Activated CD4-positive, CD25-positive, alpha-beta regulatory T cell treated with anti-CD3 and anti-CD28 coated beads, Interleukin-2, amount 50 U/mL, for 24 hours (primary cell): Measurements from ENCODE around the gene TMEM61.
"Not testable (repeated sequence)": the region's sequence is repeated elsewhere in the genome, so short reads cannot be mapped to it uniquely, and the experiment has no call there.

Experiments used
- ATAC-seq, 2 donors: fragments of 150-1000 bp; cut with Tn5 transposase; one replicate each; pipeline ENCODE4 v1.10.0; 2021; ENCODE audit warnings: mild to moderate bottlenecking in 1 of 2, moderate library complexity in 1 of 2

Gene TMEM61

DNA sequence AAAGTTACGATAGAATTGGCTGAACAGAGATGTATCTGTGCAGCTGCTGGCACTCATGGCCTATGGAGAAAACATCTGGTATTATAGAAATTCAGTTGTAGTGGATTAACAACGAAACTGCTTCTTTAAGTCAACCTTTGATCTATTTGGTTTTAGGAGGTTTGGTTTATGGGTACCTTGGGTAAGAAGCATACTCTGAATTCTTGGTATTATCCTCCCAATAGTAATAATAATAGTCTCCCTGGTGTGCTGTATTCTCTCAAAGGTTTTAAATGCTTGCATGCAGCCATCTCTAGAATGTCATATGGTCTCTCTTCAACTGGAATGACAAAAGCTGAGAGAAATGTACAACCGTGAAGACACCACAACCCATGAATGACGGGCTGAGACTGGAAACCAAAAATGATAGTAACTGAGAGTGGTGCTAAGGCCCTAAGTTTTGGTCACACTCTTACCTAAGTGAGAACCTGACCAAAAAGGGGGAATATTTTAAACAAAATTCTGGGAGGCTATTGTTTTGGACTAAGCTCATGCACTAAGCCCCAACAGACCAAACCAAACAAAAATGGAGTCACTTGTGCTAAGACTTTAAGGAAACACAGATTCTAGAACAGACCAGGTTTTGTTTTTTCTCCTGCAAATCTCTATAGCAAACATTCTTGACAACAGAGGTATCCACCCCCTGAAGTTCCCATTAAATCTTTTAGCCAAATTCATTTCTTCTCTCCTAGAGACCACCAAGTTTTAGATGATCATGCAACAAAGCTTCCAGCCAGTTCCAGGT is 17.6 kb upstream of the TMEM61 start:
- ATAC-seq = no peak

GRCh38 chr1:54963829-54964228 is 16.6 kb upstream of the TMEM61 start:
- ATAC-seq = not testable (repeated sequence)

DNA sequence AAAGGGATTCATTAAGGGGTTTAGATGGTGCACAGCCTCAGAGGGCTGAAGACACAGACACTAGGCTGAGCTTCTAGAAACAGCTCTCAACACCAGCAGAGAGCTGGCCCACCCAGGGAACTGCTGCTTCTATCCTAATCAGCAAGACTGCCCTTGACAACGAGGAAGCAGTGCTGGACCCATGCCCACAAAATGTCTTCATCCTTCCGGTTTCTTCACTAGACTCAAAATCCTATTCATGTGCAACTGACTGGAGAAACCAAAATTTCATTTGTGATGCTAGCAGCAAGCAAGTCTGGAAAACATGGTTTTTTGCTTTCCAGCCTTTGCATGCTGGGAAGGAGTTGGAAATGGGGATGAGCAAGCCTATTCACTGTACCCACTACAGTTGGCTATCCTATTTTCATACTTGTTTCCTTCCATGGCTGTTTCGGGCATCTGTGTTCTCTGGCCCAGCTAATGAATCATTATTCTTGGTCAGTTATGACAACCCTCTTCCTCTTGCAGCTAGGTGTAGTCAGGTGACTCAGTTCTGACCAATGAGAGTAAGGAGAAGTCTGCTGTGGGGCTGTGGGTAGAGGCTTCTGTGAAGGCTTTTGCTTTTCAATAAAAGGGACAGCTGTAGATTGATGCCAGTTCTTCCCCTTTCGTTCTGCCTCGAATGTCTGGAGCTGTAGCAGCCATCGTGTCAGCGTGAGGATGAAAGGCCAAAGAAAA is 14.6 kb upstream of the TMEM61 start:
- peak; percentile 56 to 66 for ATAC-seq

GRCh38 chr1:54967372-54967771 is 13.1 kb upstream of the TMEM61 start:
- ATAC-seq = no peak

- no peak for ATAC-seq
These were observed 11.9 kb upstream of the TMEM61 start for GRCh38 chr1:54968551-54968950.

GRCh38 chr1:54969879-54970278 is 10.5 kb upstream of the TMEM61 start:
- ATAC-seq = no peak

DNA sequence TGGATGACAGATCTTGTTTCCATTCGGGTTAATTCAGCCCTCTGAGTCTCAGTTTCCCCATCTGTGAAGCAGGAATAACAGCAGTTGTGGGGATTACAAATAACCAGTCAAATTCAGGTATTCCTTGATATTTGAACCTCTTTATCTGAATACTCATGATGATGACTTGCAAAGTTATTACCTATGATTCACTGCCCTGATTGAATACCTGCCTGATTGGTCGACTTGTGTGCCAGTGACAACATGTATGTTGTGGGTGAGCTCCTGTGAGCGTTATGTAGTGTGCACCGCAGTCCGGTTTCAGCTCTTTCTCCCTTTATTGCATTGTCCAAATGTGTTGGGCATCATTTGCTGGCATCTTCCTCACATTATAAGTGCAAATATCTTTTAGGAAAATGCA is 9.5 kb upstream of the TMEM61 start:
- no peak for ATAC-seq

DNA sequence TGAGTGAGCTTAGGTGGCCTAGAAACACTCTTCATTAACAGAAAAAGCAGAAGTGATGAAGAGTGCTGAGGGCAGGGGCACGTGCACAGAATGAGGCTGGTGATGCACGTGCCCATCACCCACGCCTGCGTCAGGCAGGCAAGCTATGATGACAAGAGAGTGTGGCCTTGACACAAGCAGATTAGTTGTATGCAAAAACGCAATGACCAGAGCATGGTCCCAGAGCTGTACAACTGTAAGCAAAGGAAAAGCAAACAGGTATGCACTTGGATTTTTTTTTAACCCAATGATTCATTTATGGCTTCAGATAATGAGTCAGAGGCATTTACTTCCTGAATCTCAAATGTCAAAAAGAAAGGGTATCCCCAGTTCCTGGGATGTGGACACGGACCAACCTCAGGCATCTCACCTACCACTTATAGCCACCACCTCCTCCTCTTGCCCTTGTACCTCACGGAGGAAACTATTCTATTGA is 9.1 kb upstream of the TMEM61 start:
- ATAC-seq = peak in 1 of 2 donors; percentile 36

GRCh38 chr1:54972436-54972835 is 8.0 kb upstream of the TMEM61 start:
- ATAC-seq = no peak

DNA sequence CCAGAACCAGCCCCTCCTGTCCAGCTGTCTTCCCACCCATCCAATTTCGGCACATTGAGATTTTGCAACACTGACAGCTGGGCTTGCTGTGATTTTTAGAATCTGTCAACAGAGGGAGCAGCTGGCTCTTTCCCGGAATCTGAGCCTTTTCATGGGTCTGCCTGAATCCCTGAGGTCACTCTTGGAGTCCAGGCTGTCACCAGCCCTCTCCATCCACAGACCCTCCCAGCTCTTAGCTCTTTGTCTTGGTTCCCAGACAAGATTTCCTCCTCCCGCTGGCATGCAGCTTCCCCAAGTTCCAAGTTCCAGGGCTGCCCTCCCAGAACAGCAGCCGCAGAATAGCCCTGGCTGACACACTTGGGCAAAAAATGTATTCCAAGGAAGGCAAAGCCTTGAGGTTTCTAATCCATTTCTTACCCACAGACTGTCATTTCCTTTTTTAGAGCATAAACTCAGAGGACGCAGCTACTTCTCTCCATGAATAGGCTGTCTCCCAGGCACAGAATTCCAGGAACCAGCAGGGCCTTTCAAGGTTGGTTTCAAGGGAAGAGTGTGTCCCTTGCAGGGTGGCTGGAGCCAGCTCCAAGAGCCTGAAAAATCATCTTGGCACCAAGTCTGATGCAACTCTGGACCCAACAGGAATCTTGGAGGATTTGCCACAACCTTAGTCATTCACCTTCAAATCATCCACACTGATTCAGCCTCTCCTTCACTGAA is 7.1 kb upstream of the TMEM61 start:
- ATAC-seq = no peak

GRCh38 chr1:54975356-54976108 is 4.9 kb upstream of the TMEM61 start:
- ATAC-seq = no peak

GRCh38 chr1:54976747-54977146 is 3.7 kb upstream of the TMEM61 start:
- ATAC-seq = no peak

- ATAC-seq = no peak
These were observed 2.7 kb upstream of the TMEM61 start for GRCh38 chr1:54977533-54978297.

- no peak for ATAC-seq
These were observed 1.7 kb upstream of the TMEM61 start for GRCh38 chr1:54978528-54979326.

DNA sequence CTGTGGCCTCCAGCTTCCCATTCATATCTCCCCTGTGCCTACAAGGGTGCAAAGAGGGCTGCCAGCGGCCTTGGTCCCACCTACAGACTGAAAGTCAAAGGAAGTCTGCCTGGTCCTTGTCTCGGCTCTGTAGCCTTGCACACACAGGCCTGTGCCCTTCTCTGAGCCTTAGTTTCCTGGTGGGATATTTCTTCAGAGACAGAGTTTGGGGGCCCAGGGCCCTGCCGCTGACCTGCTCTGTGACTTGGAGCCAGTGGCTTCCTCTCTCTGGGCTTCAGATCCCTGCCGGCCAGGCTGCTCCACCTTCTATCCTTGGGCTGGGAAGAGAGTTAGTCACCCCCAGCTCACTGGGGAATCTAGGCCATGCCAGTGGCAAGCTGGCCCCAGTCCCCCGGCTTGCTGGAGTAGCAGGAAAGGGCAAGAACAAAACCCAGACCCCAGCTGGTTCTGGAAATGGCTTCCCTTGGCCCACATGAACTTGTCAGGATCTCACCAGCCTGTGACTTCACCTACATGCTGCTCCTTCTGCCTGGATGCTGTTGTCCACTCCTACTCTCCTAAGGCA is 1.0 kb upstream of the TMEM61 start:
- ATAC-seq = no peak

DNA sequence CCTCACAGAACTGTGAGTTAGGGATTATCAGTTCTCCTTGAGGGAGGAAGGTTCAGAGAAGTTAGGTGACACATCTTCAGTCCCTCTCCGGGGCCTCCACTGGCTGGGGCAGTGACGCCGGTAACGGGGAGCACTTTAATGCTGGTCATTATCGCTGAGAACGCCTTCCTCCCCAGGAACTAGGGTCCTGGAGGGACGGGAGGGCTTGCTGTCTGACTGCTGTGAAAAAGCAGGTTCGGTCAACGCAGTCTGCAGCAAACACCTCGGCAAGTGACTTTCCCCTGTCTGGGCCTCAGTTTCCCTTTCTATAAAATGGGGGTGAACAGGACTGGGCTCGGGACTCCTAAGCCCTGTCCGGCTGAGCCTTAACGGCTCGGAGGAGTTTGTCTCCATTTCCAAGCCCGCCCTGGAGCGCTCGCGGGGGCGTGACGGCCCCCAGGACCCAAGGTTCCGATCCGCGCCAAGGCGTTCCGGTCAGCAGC is 341 bp upstream of the TMEM61 start:
- no peak for ATAC-seq

DNA sequence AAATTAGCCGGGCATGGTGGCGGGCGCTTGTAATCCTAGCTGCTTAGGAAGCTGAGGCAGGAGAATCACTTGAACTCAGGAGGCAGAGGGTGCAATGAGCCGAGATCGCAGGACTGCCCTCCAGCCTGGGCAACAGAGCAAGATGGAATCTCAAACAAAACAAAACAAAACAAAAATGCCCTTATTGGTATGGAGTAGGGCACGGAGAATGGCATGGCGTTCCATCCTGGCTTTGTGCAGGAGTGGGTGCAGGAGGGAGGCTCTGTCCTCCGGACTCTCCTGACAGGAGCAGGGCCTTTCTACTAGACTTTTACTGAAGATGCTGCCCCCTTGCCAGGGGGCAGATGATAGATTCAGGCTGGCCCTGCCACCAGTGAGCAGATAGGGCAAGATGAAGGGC is 1.0 kb downstream of the TMEM61 start:
- ATAC-seq = no peak

- ATAC-seq = no peak
These were observed 2.3 kb downstream of the TMEM61 start for GRCh38 chr1:54982739-54983138.

GRCh38 chr1:54984131-54984842 is 3.9 kb downstream of the TMEM61 start:
- no peak for ATAC-seq

GRCh38 chr1:54985556-54985955 is 5.1 kb downstream of the TMEM61 start:
- ATAC-seq = no peak
